Measurements from ENCODE around the gene MRPS23. TPM values are rescaled to one million over a fixed set of nuclear protein-coding genes. Genes with fewer than 3 reads are reported as not detected.
A peak's percentile ranks its signal among the peaks of the same experiment; 100 is the strongest.

The MRPS23 gene
- total and polyA plus RNA-seq, 2 of the 13 experiments (the other 11 are each of a cell fraction or from before 2014, with no cell fraction given): 63.2 to 181 TPM

GRCh38 chr17:57833179-57833939 is 16.5 kb downstream of the MRPS23 start (continued):
- no peak for TF ChIP-seq PRDM15 (CRISPR knock-in tag; IDR thresholded peaks at IDR 0.05)
- TF ChIP-seq EEA1 (CRISPR knock-in tag; IDR thresholded peaks at IDR 0.05; ENCODE audit: borderline replicate concordance): 0 out of 2 replicates have a peak, but pooled peaks have one; percentile 34
- no peak for TF ChIP-seq ZNF432 (CRISPR knock-in tag; IDR thresholded peaks at IDR 0.05; ENCODE audit: borderline replicate concordance)
- peak; percentile 31; the same call in 1 of the 2 replicates for TF ChIP-seq HDAC1 (CRISPR knock-in tag; IDR thresholded peaks at IDR 0.05)
- TF ChIP-seq SP140L (CRISPR knock-in tag; IDR thresholded peaks at IDR 0.05; ENCODE audit: borderline replicate concordance): no peak
- peak; percentile 76; the same call in 1 of the 2 replicates for TF ChIP-seq BORCS8-MEF2B (CRISPR knock-in tag; IDR thresholded peaks at IDR 0.05)
- no peak for TF ChIP-seq TFDP2 (CRISPR knock-in tag; IDR thresholded peaks at IDR 0.05)
- TF ChIP-seq STAG1 (CRISPR knock-in tag; IDR thresholded peaks at IDR 0.05): peak; percentile 82
- no peak for TF ChIP-seq FUBP1 (CRISPR knock-in tag; IDR thresholded peaks at IDR 0.05; ENCODE audit: borderline replicate concordance)
- peak; percentile 72; the same call in 1 of the 2 replicates for TF ChIP-seq ZNF556 (CRISPR knock-in tag; IDR thresholded peaks at IDR 0.05; ENCODE audit: borderline replicate concordance)
- TF ChIP-seq MAF1 (CRISPR knock-in tag; IDR thresholded peaks at IDR 0.05; ENCODE audit: borderline replicate concordance): no peak
- TF ChIP-seq ZNF276 (CRISPR knock-in tag; IDR thresholded peaks at IDR 0.05; ENCODE audit: low read depth): peak; percentile 34; the same call in 1 of the 2 replicates
- peak; percentile 73 for TF ChIP-seq RAD21 (CRISPR knock-in tag; IDR thresholded peaks at IDR 0.05)
- peak; percentile 4; the same call in 1 of the 2 replicates for TF ChIP-seq CEBPG (CRISPR knock-in tag; IDR thresholded peaks at IDR 0.05)
- no peak for TF ChIP-seq ELF4 (CRISPR knock-in tag; IDR thresholded peaks at IDR 0.05; ENCODE audit: borderline replicate concordance)
- TF ChIP-seq FOXP4 (CRISPR knock-in tag; IDR thresholded peaks at IDR 0.05): no peak
- peak; percentile 72 for TF ChIP-seq KDM2A (CRISPR knock-in tag; IDR thresholded peaks at IDR 0.05; ENCODE audit: borderline replicate concordance, low read depth)

Data from HepG2 (cell line).